A549 (cell line): ENCODE measurements around the gene ELFN1. TPM values are rescaled to one million over a fixed set of nuclear protein-coding genes. Genes with fewer than 3 reads are reported as not detected.

Experiments used
- ATAC-seq, 2 experiments: fragments of 200-7000 bp in 1 of 2; fragments of >200 bp in 1 of 2; cut with Nextera tagmentation in 1 of 2; cut with Tn5 transposase in 1 of 2; 3 replicates each; pipeline versions ENCODE4 v1.8.0 to v1.9.1; 2018 to 2020; ENCODE audit warnings: mild to moderate bottlenecking in 1 of 2, moderate library complexity in 1 of 2
- CTCF ChIA-PET: fragments of 300-600 bp; sonication (Branson Sonifier 250); formaldehyde crosslinking; extraction: SDS; loops from one replicate; lab custom pipeline; 2021; ENCODE audit warnings: antibody characterized with exemption, inconsistent platforms; lab: Yijun Ruan, JAX
- POLR2A ChIA-PET: fragments of 350-600 bp; formaldehyde crosslinking; extraction: SDS; loops from one replicate; lab custom pipeline; 2021; ENCODE audit warnings: antibody characterized with exemption, inconsistent platforms; lab: Yijun Ruan, JAX
- DNase-seq, 2 experiments: peaks; one replicate each; pipeline versions ENCODE4 v3.0.0 to v3.0.0-alpha.2; 2011 to 2016; ENCODE audit warnings: low read depth in 1 of 2, low spot score in 1 of 2
- FAIRE-seq: peaks from 2 replicates; lab custom pipeline; 2011; peaks lifted over from hg19 to GRCh38; lab: Jason Lieb, UNC
- H3K27ac ChIP-seq, 2 experiments: fragments of >200 bp; sonication (Bioruptor Twin); formaldehyde crosslinking; 3 replicates each; pipeline ENCODE4 v1.5.1; 2016 to 2017
- H3K4me1 ChIP-seq: fragments of >200 bp; sonication (Bioruptor Twin); formaldehyde crosslinking; 3 replicates; pipeline ENCODE4 v1.6.1; 2016
- H3K4me2 ChIP-seq: fragments of >200 bp; sonication (Bioruptor Twin); formaldehyde crosslinking; 3 replicates; pipeline ENCODE4 v1.6.1; 2016
- H3K4me3 ChIP-seq: fragments of >200 bp; sonication (Bioruptor Twin); formaldehyde crosslinking; 3 replicates; pipeline ENCODE4 v1.5.1; 2016
- H3K9me3 ChIP-seq: fragments of >200 bp; sonication (Bioruptor Twin); formaldehyde crosslinking; 3 replicates; pipeline ENCODE4 v1.6.1; 2016
- ATOH8 ChIP-seq: fragments of 250-450 bp; sonication (Bioruptor Pico); IDR thresholded peaks from 2 replicates; pipeline ENCODE4 v1.5.0; 2020; ENCODE audit warnings: low read depth, mild to moderate bottlenecking, moderate library complexity
- CBX8 ChIP-seq: fragments of 200-600 bp; sonication (generic); IDR thresholded peaks from 2 replicates; pipeline ENCODE4 v1.6.1; 2016
- CHD2 ChIP-seq: fragments of 150-350 bp; IDR thresholded peaks from 2 replicates; pipeline ENCODE4 v1.6.1; 2014; ENCODE audit warnings: low read length; ENCODE audit not compliant: partially characterized antibody
- EP300 ChIP-seq, 2 experiments: fragments of >200 bp; sonication (Bioruptor Twin); formaldehyde crosslinking; IDR thresholded peaks; 2 replicates in 1 of 2; 3 replicates in 1 of 2; pipeline ENCODE4 v1.6.1; 2016 to 2017
- FOSB ChIP-seq: fragments of 250-450 bp; sonication (Bioruptor Pico); IDR thresholded peaks from 2 replicates; pipeline ENCODE4 v1.5.0; 2020; ENCODE audit warnings: mild to moderate bottlenecking, moderate library complexity
- HEYL ChIP-seq: fragments of 250-450 bp; sonication (Bioruptor Pico); IDR thresholded peaks from 2 replicates; pipeline ENCODE4 v1.8.0; 2021; ENCODE audit warnings: mild to moderate bottlenecking, moderate library complexity
- HMGXB4 ChIP-seq: fragments of 250-450 bp; sonication (Bioruptor Pico); IDR thresholded peaks from 2 replicates; pipeline ENCODE4 v1.5.0; 2021; ENCODE audit warnings: mild to moderate bottlenecking, moderate library complexity, borderline replicate concordance
- JUNB ChIP-seq: fragments of >200 bp; sonication (Bioruptor Twin); formaldehyde crosslinking; IDR thresholded peaks from 2 replicates; pipeline ENCODE4 v1.6.1; 2016
- KDM1A ChIP-seq: fragments of 200-600 bp; sonication (generic); IDR thresholded peaks from 2 replicates; pipeline ENCODE4 v1.6.1; 2016; ENCODE audit warnings: low read depth, mild to moderate bottlenecking
- MAX ChIP-seq: IDR thresholded peaks from 2 replicates; pipeline ENCODE4 v1.6.1; 2012
- MYC ChIP-seq: IDR thresholded peaks from 2 replicates; pipeline ENCODE4 v1.6.1; 2012; ENCODE audit warnings: mild to moderate bottlenecking, inconsistent platforms, low read length, improper control_type of control experiment, borderline replicate concordance
- NPAS2 ChIP-seq: fragments of 250-450 bp; sonication (Bioruptor Pico); IDR thresholded peaks from 2 replicates; pipeline ENCODE4 v1.8.0; 2022; ENCODE audit warnings: mild to moderate bottlenecking, moderate library complexity, borderline replicate concordance
- NR3C1 ChIP-seq: fragments of >200 bp; sonication (Bioruptor Twin); formaldehyde crosslinking; IDR thresholded peaks from 3 replicates; pipeline ENCODE4 v1.6.1; 2017
- POLR2A ChIP-seq: IDR thresholded peaks from 2 replicates; pipeline ENCODE4 v1.6.1; 2012; ENCODE audit warnings: mild to moderate bottlenecking, low read length
- POLR2AphosphoS2 ChIP-seq: conservative IDR thresholded peaks from 2 replicates; pipeline ENCODE4 v1.6.1; 2012; ENCODE audit warnings: low read length, improper control_type of control experiment, inconsistent platforms
- RARB ChIP-seq: fragments of 250-450 bp; sonication (Bioruptor Pico); IDR thresholded peaks from 2 replicates; pipeline ENCODE4 v1.8.0; 2021; ENCODE audit warnings: mild to moderate bottlenecking, moderate library complexity
- RFX5 ChIP-seq: fragments of 450-650 bp; IDR thresholded peaks from 2 replicates; pipeline ENCODE4 v1.7.1; 2014; ENCODE audit warnings: antibody characterized with exemption, mild to moderate bottlenecking, moderate library complexity
- TP53 ChIP-seq: fragments of 250-450 bp; sonication (Bioruptor Pico); IDR thresholded peaks from 2 replicates; pipeline ENCODE4 v1.5.0; 2021; ENCODE audit warnings: mild to moderate bottlenecking, moderate library complexity
- USF2 ChIP-seq: fragments of 450-650 bp; IDR thresholded peaks from 2 replicates; pipeline ENCODE4 v1.6.1; 2014; ENCODE audit warnings: antibody characterized with exemption
- ZC3H11A ChIP-seq: fragments of 450-650 bp; IDR thresholded peaks from 2 replicates; pipeline ENCODE4 v1.6.1; 2014; ENCODE audit warnings: antibody characterized with exemption, mild to moderate bottlenecking
- ZSCAN20 ChIP-seq: fragments of 250-450 bp; sonication (Bioruptor Pico); IDR thresholded peaks from 2 replicates; pipeline ENCODE4 v1.8.0; 2022; ENCODE audit warnings: mild to moderate bottlenecking, moderate library complexity
- WGBS: methylation state at CpG from one replicate; pipeline ENCODE4 v1.1.6; 2017; ENCODE audit errors: missing lambda C conversion rate; 5-methylcytosine and 5-hydroxymethylcytosine counted together
- polyA plus RNA-seq, 4 experiments: library from polyadenylated mRNA; depleted of rRNA in 3 of 4; stranded (reverse); fragments of >200 nt; fragmentation: RNase III in 1 of 4; extraction: RNeasy Plus Mini Kit Qiagen cat#74134 plus additional on column Dnase treatment in 1 of 4; gene quantifications; 2 replicates in 3 of 4; 3 replicates in 1 of 4; pipeline ENCODE4 v1.2.3, GENCODE V29; 2011 to 2017

ELFN1 gene
- polyA plus RNA-seq, 2 of the 4 experiments (the other 2 are of a cell fraction), result 0.08 to 0.10 TPM

- no peak for TF ChIP-seq FOSB (CRISPR knock-in tag)
- TF ChIP-seq TP53 (CRISPR knock-in tag), result no peak
- no peak for TF ChIP-seq ZSCAN20
- no peak for TF ChIP-seq HEYL
- TF ChIP-seq JUNB, result no peak
- TF ChIP-seq RFX5, result no peak
- TF ChIP-seq CHD2, result no peak
- TF ChIP-seq NR3C1, result no peak
- TF ChIP-seq MAX, result no peak
- TF ChIP-seq ZC3H11A, result no peak
- TF ChIP-seq MYC, result no peak
- no peak for TF ChIP-seq ATOH8
- TF ChIP-seq RARB (CRISPR knock-in tag), result no peak
- TF ChIP-seq, all 56 proteins: peak for 0
- Histone ChIP-seq H3K9me3 (peaks cover under 1% of the 10 kb centered on the region; the same call in 1 of the 3 replicates), H3K4me2 (no peak overlapping the region), H3K27ac (no peak overlapping the region), H3K4me3 (no peak overlapping the region), H3K4me1 (no peaks in the 10 kb centered on the region)
- no peak for DNase-seq
- 43% methylated on average over 13 of the region's 13 CpGs for WGBS
- POLR2A ChIA-PET, result no interaction called here
- ATAC-seq, result peak; percentile 33 to 45; a peak in 2 of 6 replicates
- CTCF ChIA-PET, result interaction anchor here (1.3 kb wide), 2 partner anchors 16 to 41 kb away, joined by 4 to 5 read pairs; no protein-coding TSS in a partner anchor
- no peak for FAIRE-seq
Observed at GRCh38 chr7:1623810-1624209, 46.3 kb upstream of the ELFN1 start.

GRCh38 chr7:1624999-1625927, 44.8 kb upstream of the ELFN1 start:
- H3K9me3 ChIP-seq, result peaks cover 14% of the 10 kb centered on the region; the same call in 2 of the 3 replicates
- no peak for FAIRE-seq
- no peak for DNase-seq
- CTCF ChIA-PET, result interaction anchor here (1.0 to 1.3 kb wide), 4 partner anchors 10 to 46 kb away, joined by 3 to 5 read pairs (median 4); no protein-coding TSS in a partner anchor
- POLR2A ChIA-PET, result interaction anchor here (0.5 kb wide), 1 partner anchor 13 kb away, joined by 3 read pairs; no protein-coding TSS in a partner anchor
- no peaks in the 10 kb centered on the region for H3K4me1 ChIP-seq
- 32% methylated on average over 15 of the region's 18 CpGs for WGBS
- ATAC-seq, result peak; percentile 60; a peak in 5 of 6 replicates
- no peak overlapping the region for H3K4me3 ChIP-seq
- H3K4me2 ChIP-seq, result no peak overlapping the region
- no peak overlapping the region for H3K27ac ChIP-seq
- no peak for TF ChIP-seq MAX
- no peak for TF ChIP-seq POLR2A
- TF ChIP-seq RFX5, result no peak
- no peak for TF ChIP-seq NPAS2 (CRISPR knock-in tag)
- TF ChIP-seq HMGXB4 (CRISPR knock-in tag), result no peak
- no peak for TF ChIP-seq JUNB
- no peak for TF ChIP-seq CBX8
- TF ChIP-seq EP300 (IDR thresholded peaks at IDR 0.05), result no peak
- no peak for TF ChIP-seq POLR2AphosphoS2
- no peak for TF ChIP-seq USF2
- TF ChIP-seq KDM1A, result no peak
